HEK293 (cell line): ENCODE measurements around the gene SLC25A26.

Source experiments
- CTCF ChIA-PET: fragments of 350-600 bp; formaldehyde crosslinking; extraction: SDS; loops from one replicate; lab custom pipeline; 2021; ENCODE audit warnings: antibody characterized with exemption; lab: Yijun Ruan, JAX
- POLR2A ChIA-PET: fragments of 300-600 bp; formaldehyde crosslinking; extraction: SDS; loops from one replicate; lab custom pipeline; 2020; ENCODE audit warnings: antibody characterized with exemption, inconsistent platforms; lab: Yijun Ruan, JAX
- H3K27ac ChIP-seq: fragments of 200-500 bp; sonication (Bioruptor generic); 2 replicates; pipeline ENCODE4 v1.5.1; 2014; ENCODE audit warnings: low read depth, low read length, control low read depth, inconsistent platforms; ENCODE audit errors: extremely low read depth
- H3K36me3 ChIP-seq, 2 experiments: fragments of 200-500 bp in 1 of 2; sonication (Bioruptor generic) in 1 of 2; 1 replicate in 1 of 2; 2 replicates in 1 of 2; pipeline ENCODE4 v1.5.1; 2014 to 2017; ENCODE audit warnings: inconsistent platforms in 2 of 2, low read length in 2 of 2; ENCODE audit not compliant: control insufficient read depth in 2 of 2, insufficient read depth in 1 of 2
- H3K4me1 ChIP-seq: fragments of 200-500 bp; sonication (Bioruptor generic); 2 replicates; pipeline ENCODE4 v1.5.1; 2014; ENCODE audit warnings: mild to moderate bottlenecking, low read length, inconsistent platforms; ENCODE audit not compliant: control insufficient read depth, insufficient read depth
- H3K4me3 ChIP-seq: 2 replicates; pipeline ENCODE4 v1.5.1; 2011; ENCODE audit warnings: low read depth, mild to moderate bottlenecking, control low read depth, low read length, moderate library complexity
- H3K9me3 ChIP-seq: fragments of 200-500 bp; sonication (Bioruptor generic); 2 replicates; pipeline ENCODE4 v1.5.1; 2014; ENCODE audit warnings: low read depth, low read length, inconsistent platforms; ENCODE audit not compliant: control insufficient read depth, insufficient read depth
- GLIS1 ChIP-seq: fragments of 450-650 bp; formaldehyde crosslinking; IDR thresholded peaks from 2 replicates; pipeline ENCODE4 v1.5.1; 2016; ENCODE audit warnings: missing biosample characterization, missing genetic modification characterization
- SCRT1 ChIP-seq: fragments of 450-650 bp; formaldehyde crosslinking; IDR thresholded peaks from 2 replicates; pipeline ENCODE4 v1.5.1; 2016; ENCODE audit warnings: missing biosample characterization, missing genetic modification characterization, borderline replicate concordance
- SCRT2 ChIP-seq: fragments of 450-650 bp; formaldehyde crosslinking; IDR thresholded peaks from 2 replicates; pipeline ENCODE4 v1.5.1; 2016; ENCODE audit warnings: missing biosample characterization, missing genetic modification characterization
- SETDB1 ChIP-seq: IDR thresholded peaks from one replicate; pipeline ENCODE4 v1.6.1; 2017; ENCODE audit warnings: mild to moderate bottlenecking, low read length, moderate library complexity, mixed read lengths; ENCODE audit not compliant: insufficient read length
- YY2 ChIP-seq: fragments of 450-650 bp; formaldehyde crosslinking; IDR thresholded peaks from 2 replicates; pipeline ENCODE4 v1.5.1; 2016; ENCODE audit warnings: missing biosample characterization, missing genetic modification characterization
- ZBTB26 ChIP-seq: fragments of 450-650 bp; formaldehyde crosslinking; optimal IDR thresholded peaks from 2 replicates; pipeline ENCODE3; 2016; ENCODE audit warnings: missing biosample characterization, mild to moderate bottlenecking, missing genetic modification characterization
- ZNF184 ChIP-seq: fragments of 450-650 bp; IDR thresholded peaks from 2 replicates; pipeline ENCODE4 v1.5.1; 2018; ENCODE audit warnings: missing biosample characterization, mild to moderate bottlenecking, missing genetic modification characterization
- ZNF202 ChIP-seq: fragments of 450-650 bp; formaldehyde crosslinking; IDR thresholded peaks from 2 replicates; pipeline ENCODE4 v1.5.1; 2016; ENCODE audit warnings: missing biosample characterization, missing genetic modification characterization, borderline replicate concordance
- ZNF223 ChIP-seq: fragments of 450-650 bp; formaldehyde crosslinking; IDR thresholded peaks from 2 replicates; pipeline ENCODE4 v1.5.1; 2016; ENCODE audit warnings: missing biosample characterization, missing genetic modification characterization
- ZNF280C ChIP-seq: fragments of 450-650 bp; formaldehyde crosslinking; IDR thresholded peaks from 2 replicates; pipeline ENCODE4 v1.5.1; 2016; ENCODE audit warnings: missing biosample characterization, missing genetic modification characterization
- ZNF335 ChIP-seq: fragments of 450-650 bp; formaldehyde crosslinking; conservative IDR thresholded peaks from 2 replicates; pipeline ENCODE4 v1.5.1; 2016; ENCODE audit warnings: missing biosample characterization, missing genetic modification characterization
- ZNF549 ChIP-seq: fragments of 450-650 bp; IDR thresholded peaks from 2 replicates; pipeline ENCODE4 v1.5.1; 2018; ENCODE audit warnings: missing biosample characterization, missing genetic modification characterization, mild to moderate bottlenecking, inconsistent platforms, moderate library complexity
- ZNF600 ChIP-seq: fragments of 450-650 bp; formaldehyde crosslinking; IDR thresholded peaks from 2 replicates; pipeline ENCODE4 v1.5.1; 2016; ENCODE audit warnings: missing biosample characterization, missing genetic modification characterization
- ZNF623 ChIP-seq: fragments of 450-650 bp; formaldehyde crosslinking; IDR thresholded peaks from 2 replicates; pipeline ENCODE4 v1.5.1; 2016; ENCODE audit warnings: missing biosample characterization, missing genetic modification characterization
- ZNF626 ChIP-seq: fragments of 450-650 bp; sonication (Bioruptor Pico); formaldehyde crosslinking; IDR thresholded peaks from 2 replicates; pipeline ENCODE4 v1.5.1; 2018; ENCODE audit warnings: missing biosample characterization, missing genetic modification characterization, inconsistent platforms
- ZNF654 ChIP-seq: fragments of 450-650 bp; formaldehyde crosslinking; IDR thresholded peaks from 2 replicates; pipeline ENCODE4 v1.5.1; 2016; ENCODE audit warnings: low read depth, missing biosample characterization, missing genetic modification characterization
- ZNF670 ChIP-seq: fragments of 450-650 bp; formaldehyde crosslinking; IDR thresholded peaks from 2 replicates; pipeline ENCODE4 v1.5.1; 2016; ENCODE audit warnings: missing biosample characterization, missing genetic modification characterization, low read depth
- ZNF843 ChIP-seq: fragments of 450-650 bp; formaldehyde crosslinking; IDR thresholded peaks from 2 replicates; pipeline ENCODE4 v1.5.1; 2016; ENCODE audit warnings: missing biosample characterization, missing genetic modification characterization
- ZSCAN16 ChIP-seq: fragments of 450-650 bp; formaldehyde crosslinking; IDR thresholded peaks from 2 replicates; pipeline ENCODE4 v1.5.1; 2016; ENCODE audit warnings: missing biosample characterization, missing genetic modification characterization
- ZXDB ChIP-seq: fragments of 450-650 bp; formaldehyde crosslinking; IDR thresholded peaks from 2 replicates; pipeline ENCODE4 v1.5.1; 2016; ENCODE audit warnings: missing biosample characterization, missing genetic modification characterization
- TF ChIP-seq, protein P1 (sequence below): fragments of 450-650 bp; formaldehyde crosslinking; IDR thresholded peaks from 2 replicates; pipeline ENCODE4 v1.5.1; 2017; ENCODE audit warnings: missing biosample characterization, missing genetic modification characterization

The SLC25A26 gene

GRCh38 chr3:66195347-66195783 is 25.4 kb upstream of the SLC25A26 start (continued):
- TF ChIP-seq GLIS1 (tag by site-specific recombination) (peak; percentile 3; the same call in 1 of the 2 replicates), ZNF843 (tag by site-specific recombination) (no peak), ZNF184 (no peak), ZNF223 (no peak), ZNF335 (tag by site-specific recombination) (peak; percentile 85), YY2 (no peak), ZNF654 (tag by site-specific recombination) (0 out of 2 replicates have a peak, but pooled peaks have one; percentile 12), ZSCAN16 (no peak), ZNF623 (tag by site-specific recombination) (no peak), SCRT1 (tag by site-specific recombination) (peak; percentile 67; the same call in 1 of the 2 replicates), ZNF670 (no peak), ZNF549 (tag by site-specific recombination) (no peak), SCRT2 (tag by site-specific recombination) (peak; percentile 91), ZBTB26 (peak; percentile 17), ZNF626 (tag by site-specific recombination) (no peak), ZNF202 (tag by site-specific recombination) (no peak), ZNF280C (tag by site-specific recombination) (no peak), SETDB1 (no peak), ZNF600 (tag by site-specific recombination) (peak; percentile 26; the same call in 1 of the 2 replicates)
- TF ChIP-seq, protein P1, sequence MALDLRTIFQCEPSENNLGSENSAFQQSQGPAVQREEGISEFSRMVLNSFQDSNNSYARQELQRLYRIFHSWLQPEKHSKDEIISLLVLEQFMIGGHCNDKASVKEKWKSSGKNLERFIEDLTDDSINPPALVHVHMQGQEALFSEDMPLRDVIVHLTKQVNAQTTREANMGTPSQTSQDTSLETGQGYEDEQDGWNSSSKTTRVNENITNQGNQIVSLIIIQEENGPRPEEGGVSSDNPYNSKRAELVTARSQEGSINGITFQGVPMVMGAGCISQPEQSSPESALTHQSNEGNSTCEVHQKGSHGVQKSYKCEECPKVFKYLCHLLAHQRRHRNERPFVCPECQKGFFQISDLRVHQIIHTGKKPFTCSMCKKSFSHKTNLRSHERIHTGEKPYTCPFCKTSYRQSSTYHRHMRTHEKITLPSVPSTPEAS (tag by site-specific recombination), result no peak

- Histone ChIP-seq H3K36me3 (no peaks in the 10 kb centered on the region), H3K4me1 (no peaks in the 10 kb centered on the region), H3K9me3 (no peaks in the 10 kb centered on the region), H3K27ac (no peak overlapping the region), H3K4me3 (no peak overlapping the region)
- CTCF ChIA-PET, result interaction anchor here (0.6 kb wide), 2 partner anchors 46 to 463 kb away, joined by 3 read pairs; no protein-coding TSS in a partner anchor
- POLR2A ChIA-PET, result no interaction called here
- TF ChIP-seq SETDB1 (no peak), ZXDB (tag by site-specific recombination) (no peak)
Measured at GRCh38 chr3:66196633-66197032, 24.2 kb upstream of the SLC25A26 start.
